BJ (cell line): ENCODE results near the gene METTL8. TPM values are rescaled to one million over a fixed set of nuclear protein-coding genes. Genes with fewer than 3 reads are reported as not detected.

ENCODE experiments used
- CTCF ChIA-PET: fragments of 350-600 bp; formaldehyde crosslinking; extraction: SDS; loops from one replicate; lab custom pipeline; 2021; ENCODE audit warnings: antibody characterized with exemption, inconsistent platforms; lab: Yijun Ruan, JAX
- POLR2A ChIA-PET: fragments of 300-600 bp; sonication (Branson Sonifier 250); formaldehyde crosslinking; extraction: SDS; loops from one replicate; lab custom pipeline; 2021; ENCODE audit warnings: antibody characterized with exemption; lab: Charles Lee
- DNase-seq: peaks from one replicate; pipeline ENCODE4 v3.0.0-alpha.2; 2011; ENCODE audit warnings: low read depth
- H3K27me3 ChIP-seq: 2 replicates; pipeline ENCODE4 v1.6.0; 2011; ENCODE audit warnings: low read length; ENCODE audit not compliant: control insufficient read depth, insufficient read depth
- H3K36me3 ChIP-seq: 2 replicates; pipeline ENCODE4 v1.5.1; 2011; ENCODE audit warnings: low read length; ENCODE audit not compliant: control insufficient read depth, insufficient read depth
- H3K4me3 ChIP-seq: 2 replicates; pipeline ENCODE4 v1.5.1; 2011; ENCODE audit warnings: low read depth, mild to moderate bottlenecking, control low read depth, low read length
- CTCF ChIP-seq: IDR thresholded peaks from 2 replicates; pipeline ENCODE4 v1.5.1; 2011; ENCODE audit warnings: low read depth, mild to moderate bottlenecking, control low read depth, inconsistent platforms, low read length, moderate library complexity; ENCODE audit not compliant: insufficient read depth
- polyA plus RNA-seq: library from polyadenylated mRNA; depleted of rRNA; stranded (reverse); fragments of >200 nt; gene quantifications from 2 replicates; pipeline ENCODE4 v1.2.3, GENCODE V29; 2011

Gene METTL8
- polyA plus RNA-seq, 1 experiment: 5.4 TPM

- no peak overlapping the region for H3K4me3 ChIP-seq
- no peak for TF ChIP-seq CTCF
- no peak for DNase-seq
- ChIA-PET CTCF (interaction anchor here (0.9 to 1.8 kb wide), 4 partner anchors 8 to 30 kb away, joined by 3 to 4 read pairs (median 3); no protein-coding TSS in a partner anchor), POLR2A (interaction anchor here (0.5 kb wide), 1 partner anchor 10 kb away, joined by 4 read pairs; no protein-coding TSS in a partner anchor)
- no peaks in the 10 kb centered on the region for H3K27me3 ChIP-seq
- no peaks in the 10 kb centered on the region for H3K36me3 ChIP-seq
Observed at GRCh38 chr2:171327043-171327496, 106.7 kb downstream of the METTL8 start.

- no peak for TF ChIP-seq CTCF
- DNase-seq: no peak
- Histone ChIP-seq H3K36me3 (no peaks in the 10 kb centered on the region), H3K4me3 (no peak overlapping the region), H3K27me3 (no peaks in the 10 kb centered on the region)
- POLR2A ChIA-PET: no interaction called here
- CTCF ChIA-PET: interaction anchor here (0.9 to 1.8 kb wide), 4 partner anchors 9 to 20 kb away, joined by 3 to 4 read pairs (median 3); no protein-coding TSS in a partner anchor
Observed at GRCh38 chr2:171325886-171326585, 107.8 kb downstream of the METTL8 start.

- CTCF ChIA-PET: interaction anchor here (0.6 to 0.9 kb wide), 2 partner anchors 16 to 93 kb away, joined by 3 read pairs; no protein-coding TSS in a partner anchor
- H3K36me3 ChIP-seq: no peaks in the 10 kb centered on the region
- TF ChIP-seq CTCF: no peak
- DNase-seq: no peak
- no peak overlapping the region for H3K4me3 ChIP-seq
- no peaks in the 10 kb centered on the region for H3K27me3 ChIP-seq
- POLR2A ChIA-PET: no interaction called here
Observed at GRCh38 chr2:171323971-171324528, 109.7 kb downstream of the METTL8 start.

GRCh38 chr2:171322928-171323327 lies 110.9 kb downstream of the METTL8 start:
- no peak for DNase-seq
- CTCF ChIA-PET: no interaction called here
- TF ChIP-seq CTCF: no peak
- Histone ChIP-seq H3K27me3 (no peaks in the 10 kb centered on the region), H3K36me3 (no peaks in the 10 kb centered on the region), H3K4me3 (no peak overlapping the region)
- POLR2A ChIA-PET: no interaction called here

- H3K4me3 ChIP-seq: no peak overlapping the region
- no peak for DNase-seq
- POLR2A ChIA-PET: no interaction called here
- CTCF ChIA-PET: no interaction called here
- H3K36me3 ChIP-seq: no peaks in the 10 kb centered on the region
- no peak for TF ChIP-seq CTCF
- no peaks in the 10 kb centered on the region for H3K27me3 ChIP-seq
Observed at GRCh38 chr2:171320731-171321130, 113.1 kb downstream of the METTL8 start.
